ENCODE data around the gene CTNNB1.

DNA sequence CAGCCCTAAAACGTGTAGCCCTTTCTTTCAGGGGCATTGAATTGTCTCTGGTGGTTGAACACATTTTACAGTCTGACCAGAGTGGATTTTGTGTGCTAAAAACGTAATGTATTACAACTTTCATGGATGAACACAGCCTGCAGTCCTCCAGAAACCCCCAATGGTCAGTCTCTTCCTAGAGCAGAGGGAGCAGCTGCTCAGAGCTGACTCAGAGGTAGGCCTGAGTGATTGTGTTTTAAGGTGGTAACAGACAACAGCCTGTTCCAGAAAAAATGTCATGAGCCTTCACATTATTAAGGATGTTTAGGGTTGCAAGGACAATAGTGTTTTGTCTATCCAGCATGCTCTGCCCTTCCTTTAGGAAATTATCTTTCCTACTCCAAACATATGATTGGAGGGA, 34.5 kb upstream of the CTNNB1 start:
- TF ChIP-seq POLR2AphosphoS5 (IDR thresholded peaks at IDR 0.05; ENCODE audit: low read depth, low read length), result no peak
- TF ChIP-seq, protein P1, sequence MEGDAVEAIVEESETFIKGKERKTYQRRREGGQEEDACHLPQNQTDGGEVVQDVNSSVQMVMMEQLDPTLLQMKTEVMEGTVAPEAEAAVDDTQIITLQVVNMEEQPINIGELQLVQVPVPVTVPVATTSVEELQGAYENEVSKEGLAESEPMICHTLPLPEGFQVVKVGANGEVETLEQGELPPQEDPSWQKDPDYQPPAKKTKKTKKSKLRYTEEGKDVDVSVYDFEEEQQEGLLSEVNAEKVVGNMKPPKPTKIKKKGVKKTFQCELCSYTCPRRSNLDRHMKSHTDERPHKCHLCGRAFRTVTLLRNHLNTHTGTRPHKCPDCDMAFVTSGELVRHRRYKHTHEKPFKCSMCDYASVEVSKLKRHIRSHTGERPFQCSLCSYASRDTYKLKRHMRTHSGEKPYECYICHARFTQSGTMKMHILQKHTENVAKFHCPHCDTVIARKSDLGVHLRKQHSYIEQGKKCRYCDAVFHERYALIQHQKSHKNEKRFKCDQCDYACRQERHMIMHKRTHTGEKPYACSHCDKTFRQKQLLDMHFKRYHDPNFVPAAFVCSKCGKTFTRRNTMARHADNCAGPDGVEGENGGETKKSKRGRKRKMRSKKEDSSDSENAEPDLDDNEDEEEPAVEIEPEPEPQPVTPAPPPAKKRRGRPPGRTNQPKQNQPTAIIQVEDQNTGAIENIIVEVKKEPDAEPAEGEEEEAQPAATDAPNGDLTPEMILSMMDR (IDR thresholded peaks at IDR 0.05), result no peak
- TF ChIP-seq, protein P2, sequence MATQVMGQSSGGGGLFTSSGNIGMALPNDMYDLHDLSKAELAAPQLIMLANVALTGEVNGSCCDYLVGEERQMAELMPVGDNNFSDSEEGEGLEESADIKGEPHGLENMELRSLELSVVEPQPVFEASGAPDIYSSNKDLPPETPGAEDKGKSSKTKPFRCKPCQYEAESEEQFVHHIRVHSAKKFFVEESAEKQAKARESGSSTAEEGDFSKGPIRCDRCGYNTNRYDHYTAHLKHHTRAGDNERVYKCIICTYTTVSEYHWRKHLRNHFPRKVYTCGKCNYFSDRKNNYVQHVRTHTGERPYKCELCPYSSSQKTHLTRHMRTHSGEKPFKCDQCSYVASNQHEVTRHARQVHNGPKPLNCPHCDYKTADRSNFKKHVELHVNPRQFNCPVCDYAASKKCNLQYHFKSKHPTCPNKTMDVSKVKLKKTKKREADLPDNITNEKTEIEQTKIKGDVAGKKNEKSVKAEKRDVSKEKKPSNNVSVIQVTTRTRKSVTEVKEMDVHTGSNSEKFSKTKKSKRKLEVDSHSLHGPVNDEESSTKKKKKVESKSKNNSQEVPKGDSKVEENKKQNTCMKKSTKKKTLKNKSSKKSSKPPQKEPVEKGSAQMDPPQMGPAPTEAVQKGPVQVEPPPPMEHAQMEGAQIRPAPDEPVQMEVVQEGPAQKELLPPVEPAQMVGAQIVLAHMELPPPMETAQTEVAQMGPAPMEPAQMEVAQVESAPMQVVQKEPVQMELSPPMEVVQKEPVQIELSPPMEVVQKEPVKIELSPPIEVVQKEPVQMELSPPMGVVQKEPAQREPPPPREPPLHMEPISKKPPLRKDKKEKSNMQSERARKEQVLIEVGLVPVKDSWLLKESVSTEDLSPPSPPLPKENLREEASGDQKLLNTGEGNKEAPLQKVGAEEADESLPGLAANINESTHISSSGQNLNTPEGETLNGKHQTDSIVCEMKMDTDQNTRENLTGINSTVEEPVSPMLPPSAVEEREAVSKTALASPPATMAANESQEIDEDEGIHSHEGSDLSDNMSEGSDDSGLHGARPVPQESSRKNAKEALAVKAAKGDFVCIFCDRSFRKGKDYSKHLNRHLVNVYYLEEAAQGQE (IDR thresholded peaks at IDR 0.05; ENCODE audit: insufficient read depth in 1 of 2, low read depth in 2 of 2, low read length in 1 of 2), result no peak
- no peak for TF ChIP-seq TCF7L2 (IDR thresholded peaks at IDR 0.05; ENCODE audit: low read depth, low read length)
